OCI-LY1 (cell line): ENCODE measurements around the gene KDM4F.

ENCODE experiments used
- EZH2 ChIP-seq: fragments of 200-600 bp; sonication (generic), shearing (Covaris generic); IDR thresholded peaks from 2 replicates; pipeline ENCODE4 v1.8.0; 2017; ENCODE audit warnings: borderline replicate concordance, mixed run types, mild to moderate bottlenecking, antibody characterized with exemption, low read length, moderate library complexity, mixed read lengths
- TF ChIP-seq, protein P1 (sequence below): fragments of 200-600 bp; sonication (generic), shearing (Covaris generic); IDR thresholded peaks from 2 replicates; pipeline ENCODE4 v1.5.1; 2017; ENCODE audit warnings: mild to moderate bottlenecking, antibody characterized with exemption, low read length, moderate library complexity, mixed read lengths

DNA sequence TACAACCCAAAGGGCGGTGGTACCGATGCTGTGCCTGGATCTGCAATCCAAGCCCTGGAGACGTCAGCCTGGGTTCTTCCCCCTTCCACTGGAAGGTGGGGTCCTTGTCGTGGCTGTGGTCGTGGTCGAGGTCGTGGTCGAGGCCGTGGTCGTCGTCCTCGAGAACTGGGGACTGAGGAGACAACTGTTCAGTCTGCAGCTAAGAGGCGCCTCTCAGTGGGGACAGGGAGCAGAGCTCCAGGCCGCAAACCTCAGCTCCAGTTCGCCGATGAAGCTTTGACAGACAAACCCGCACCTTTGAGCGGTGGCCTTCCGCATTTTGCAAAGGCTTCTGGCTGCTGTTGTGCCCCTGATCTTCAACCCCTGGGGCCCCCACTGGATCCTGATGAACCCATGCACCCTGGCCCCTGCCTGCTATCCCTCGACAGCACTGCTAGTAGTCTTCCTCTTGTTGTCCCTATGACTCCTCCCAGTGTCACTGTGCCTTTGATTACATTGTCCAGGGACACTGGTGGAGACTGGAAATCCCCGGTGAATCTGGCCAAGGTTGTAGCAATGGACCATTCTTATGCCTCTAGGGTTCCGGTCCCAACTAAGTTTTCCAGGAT, 1.5 kb downstream of the KDM4F start:
- TF ChIP-seq, protein P1, sequence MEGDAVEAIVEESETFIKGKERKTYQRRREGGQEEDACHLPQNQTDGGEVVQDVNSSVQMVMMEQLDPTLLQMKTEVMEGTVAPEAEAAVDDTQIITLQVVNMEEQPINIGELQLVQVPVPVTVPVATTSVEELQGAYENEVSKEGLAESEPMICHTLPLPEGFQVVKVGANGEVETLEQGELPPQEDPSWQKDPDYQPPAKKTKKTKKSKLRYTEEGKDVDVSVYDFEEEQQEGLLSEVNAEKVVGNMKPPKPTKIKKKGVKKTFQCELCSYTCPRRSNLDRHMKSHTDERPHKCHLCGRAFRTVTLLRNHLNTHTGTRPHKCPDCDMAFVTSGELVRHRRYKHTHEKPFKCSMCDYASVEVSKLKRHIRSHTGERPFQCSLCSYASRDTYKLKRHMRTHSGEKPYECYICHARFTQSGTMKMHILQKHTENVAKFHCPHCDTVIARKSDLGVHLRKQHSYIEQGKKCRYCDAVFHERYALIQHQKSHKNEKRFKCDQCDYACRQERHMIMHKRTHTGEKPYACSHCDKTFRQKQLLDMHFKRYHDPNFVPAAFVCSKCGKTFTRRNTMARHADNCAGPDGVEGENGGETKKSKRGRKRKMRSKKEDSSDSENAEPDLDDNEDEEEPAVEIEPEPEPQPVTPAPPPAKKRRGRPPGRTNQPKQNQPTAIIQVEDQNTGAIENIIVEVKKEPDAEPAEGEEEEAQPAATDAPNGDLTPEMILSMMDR, result no peak
- TF ChIP-seq EZH2, result no peak
